NCI-H1417 (cell line): ENCODE results near the gene FBXL7.

Experiments
- DNase-seq, 3 experiments: peaks; one replicate each; lab custom pipeline; 2025; lab: John Stamatoyannopoulos, UW

The FBXL7 gene

DNA sequence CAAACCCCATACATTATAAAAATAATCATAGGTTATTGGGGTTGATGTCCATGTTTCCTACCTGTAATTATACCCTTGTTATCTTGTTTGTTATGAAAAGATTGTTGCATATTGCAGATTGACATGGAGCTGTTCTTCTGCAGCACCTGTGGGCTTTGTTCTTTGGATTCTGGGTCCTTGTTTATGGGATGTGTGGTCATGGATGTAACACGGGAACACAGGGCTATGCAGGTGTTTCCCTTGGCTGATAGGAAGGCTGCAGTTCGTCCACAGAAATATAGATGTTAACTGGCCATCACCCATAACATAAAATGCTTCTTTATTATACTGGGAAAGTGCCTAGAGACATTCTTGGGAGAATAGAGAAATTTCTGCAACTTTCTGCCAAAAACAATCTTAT lies 77.9 kb downstream of the FBXL7 start:
- DNase-seq, result peak in 1 of 3 experiments; percentile 8

DNA sequence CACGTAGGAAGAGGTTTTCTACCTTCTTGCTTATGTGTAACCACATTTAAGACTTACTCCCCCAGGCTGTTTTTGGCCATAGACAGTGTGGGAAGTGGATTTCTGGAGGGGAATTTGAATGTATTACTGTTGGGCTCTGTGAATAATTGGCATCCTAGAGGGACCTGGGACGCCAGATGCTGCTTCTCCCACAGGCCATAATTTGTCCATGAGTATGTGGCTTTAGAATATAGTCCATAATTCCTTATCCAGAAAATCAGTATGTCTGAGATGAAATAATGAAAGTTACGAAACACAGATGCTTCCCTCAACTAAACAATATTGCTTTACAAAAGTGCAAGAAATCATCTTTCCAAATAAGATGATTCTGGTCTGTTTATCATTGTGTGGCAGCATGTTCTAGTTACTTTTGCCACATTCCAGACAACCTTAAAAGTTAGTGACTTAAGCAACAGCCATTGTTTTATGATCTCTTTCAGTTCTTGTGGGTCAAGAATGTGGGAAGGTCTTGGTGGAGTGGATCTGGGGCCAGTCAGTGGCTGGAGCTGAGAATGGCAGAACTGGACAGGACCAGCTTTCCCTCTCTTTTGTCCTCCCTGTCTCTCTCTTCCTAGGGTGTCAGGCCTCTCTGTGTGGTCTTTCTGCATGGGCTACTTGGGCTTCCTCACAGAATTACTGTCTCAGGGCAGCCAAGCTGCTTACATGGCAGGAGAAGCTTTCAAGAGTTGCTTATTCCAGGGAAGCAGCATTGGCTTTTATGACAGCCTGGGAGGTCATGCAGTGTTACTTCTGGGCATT lies 79.4 kb downstream of the FBXL7 start:
- no peak for DNase-seq

- DNase-seq, result no peak
Observed at GRCh38 chr5:15584528-15584927, 84.5 kb downstream of the FBXL7 start.

DNA sequence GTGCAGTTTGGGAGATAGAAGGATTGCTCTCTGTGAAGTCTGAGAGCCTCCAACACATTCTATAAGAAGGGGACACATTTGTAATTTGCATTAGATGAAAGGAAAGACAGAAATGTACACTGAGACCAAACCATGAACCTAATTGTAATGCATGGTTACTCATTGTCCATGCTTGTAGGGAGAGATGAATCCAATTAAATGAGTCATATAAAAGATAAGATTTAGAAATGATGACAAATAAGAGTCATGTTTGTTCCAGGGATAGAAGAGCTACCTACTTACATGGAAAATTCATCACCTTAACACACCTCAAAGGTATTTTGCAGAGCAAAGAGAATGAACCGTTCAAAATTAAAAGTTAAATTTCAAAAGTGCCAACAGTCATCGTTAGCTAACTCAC lies 85.1 kb downstream of the FBXL7 start:
- DNase-seq, result no peak

GRCh38 chr5:15585841-15586591 lies 86.0 kb downstream of the FBXL7 start:
- no peak for DNase-seq

DNA sequence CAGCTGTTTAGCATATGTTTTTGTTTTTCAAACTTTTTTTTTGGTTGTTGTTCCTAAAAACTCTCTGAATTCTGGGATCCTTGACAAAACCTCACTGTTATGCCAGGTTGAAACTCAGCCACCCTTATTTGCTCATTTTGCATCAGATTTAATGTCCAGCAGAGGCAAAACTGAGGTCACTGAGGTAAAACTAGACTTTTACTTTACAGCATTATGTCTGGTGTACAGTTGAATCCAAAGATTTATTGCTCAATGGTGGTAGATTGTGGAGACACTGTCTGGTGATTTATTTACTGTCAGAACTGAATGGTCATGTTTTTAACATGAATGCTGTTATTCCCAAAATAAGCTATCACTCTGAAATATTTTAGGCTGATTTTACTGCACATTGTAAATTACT lies 87.9 kb downstream of the FBXL7 start:
- no peak for DNase-seq

DNA sequence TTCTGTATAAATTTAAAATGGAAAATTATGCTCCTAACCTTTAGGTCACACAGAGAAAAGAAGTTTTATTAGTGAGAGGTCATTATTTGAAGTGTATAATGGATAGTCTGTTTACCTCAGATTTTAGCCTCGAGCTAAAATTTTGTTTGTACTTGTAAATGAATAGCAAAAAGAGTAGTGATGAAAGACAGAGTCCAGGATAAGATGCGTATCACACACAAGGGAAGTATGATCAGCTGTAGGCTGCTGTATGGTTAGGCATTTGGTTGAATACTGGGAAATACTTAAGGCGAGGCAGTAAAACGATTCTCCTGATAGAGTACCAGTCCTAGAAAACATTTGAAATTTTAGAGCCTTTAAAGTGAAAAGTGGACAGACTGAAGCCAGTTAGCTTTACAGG lies 92.7 kb downstream of the FBXL7 start:
- DNase-seq, result peak in 1 of 3 experiments; percentile 44

DNA sequence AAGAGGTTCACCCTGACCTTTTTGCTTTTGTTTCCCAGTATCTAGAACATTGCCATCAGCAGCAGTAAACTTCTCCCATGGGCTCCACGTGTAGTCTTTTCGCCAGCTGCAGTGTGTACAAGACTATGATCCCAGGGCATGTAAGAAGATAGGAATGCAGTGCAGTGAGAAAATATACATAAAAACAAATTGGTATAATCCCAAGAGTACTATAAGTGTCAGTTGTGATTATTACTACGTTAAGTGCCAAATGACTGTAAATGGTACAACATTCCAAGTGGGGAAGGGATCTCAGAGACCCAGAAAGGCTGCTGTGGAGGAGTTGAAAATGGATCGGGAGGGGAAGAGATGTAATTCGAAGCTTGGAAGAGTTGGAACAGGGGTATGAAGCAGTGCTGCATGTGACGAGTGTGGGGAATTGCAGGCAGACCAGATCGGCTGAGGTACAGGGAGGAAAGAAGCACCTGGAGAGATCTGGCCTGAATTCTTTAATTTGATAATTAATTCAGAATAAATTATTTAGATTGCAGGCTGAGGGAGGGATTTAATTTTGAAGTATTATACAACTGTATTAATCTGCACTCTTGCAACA lies 95.1 kb downstream of the FBXL7 start:
- DNase-seq, result no peak

- no peak for DNase-seq
Observed at GRCh38 chr5:15595929-15596328, 95.9 kb downstream of the FBXL7 start.

DNA sequence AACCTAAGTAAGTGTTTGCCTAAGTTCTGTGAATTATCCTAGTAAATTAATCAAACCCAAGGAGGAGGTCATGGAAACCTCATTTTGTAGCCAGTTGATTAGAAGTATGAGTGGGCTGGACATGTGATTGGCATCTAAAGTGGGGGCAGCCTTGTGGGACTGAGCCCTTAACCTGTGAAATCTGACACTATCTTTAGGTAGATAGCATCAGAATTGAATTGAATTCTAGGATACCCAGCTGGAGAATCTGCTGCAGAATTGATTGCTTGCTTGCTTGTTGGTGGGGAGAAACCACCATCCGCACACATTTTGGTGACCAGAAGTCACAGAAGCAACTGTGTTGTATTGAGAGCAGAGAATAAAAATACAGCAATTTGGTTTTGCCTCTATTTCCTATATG lies 97.0 kb downstream of the FBXL7 start:
- no peak for DNase-seq

- DNase-seq, result no peak
Observed at GRCh38 chr5:15597804-15598203, 97.8 kb downstream of the FBXL7 start.

DNA sequence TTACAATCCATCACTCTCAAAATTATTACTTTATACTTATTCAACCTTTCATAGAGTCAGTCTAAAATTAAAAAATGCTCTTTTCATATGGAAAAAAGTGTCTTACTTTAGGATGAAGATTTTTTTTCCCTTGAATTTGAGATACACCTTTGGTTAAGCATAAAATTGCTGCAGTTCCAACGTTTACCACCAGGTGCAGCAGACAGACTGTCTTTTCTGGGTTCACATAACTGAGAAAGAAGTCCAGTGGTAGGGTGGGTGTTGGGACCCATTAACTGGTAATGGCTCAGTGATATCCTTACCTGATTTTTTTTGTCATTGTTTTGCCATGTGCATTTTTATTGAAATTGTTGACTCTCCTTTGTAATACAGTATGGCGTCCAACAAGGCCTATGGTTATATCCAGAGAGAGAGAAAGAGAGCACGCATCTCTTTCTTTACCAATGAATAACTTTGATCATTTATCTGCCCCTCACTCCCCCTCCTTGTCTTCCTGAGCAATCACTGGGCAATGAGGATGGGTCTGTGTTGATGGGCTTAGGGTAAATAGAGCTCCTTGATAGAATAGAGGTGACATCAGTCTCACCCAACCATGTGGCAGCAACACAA lies 98.4 kb downstream of the FBXL7 start:
- DNase-seq, result peak in 2 of 3 experiments; percentile 15 to 45

- no peak for DNase-seq
Observed at GRCh38 chr5:15600035-15600434, 100.1 kb downstream of the FBXL7 start.

- no peak for DNase-seq
Observed at GRCh38 chr5:15601274-15601673, 101.3 kb downstream of the FBXL7 start.

DNA sequence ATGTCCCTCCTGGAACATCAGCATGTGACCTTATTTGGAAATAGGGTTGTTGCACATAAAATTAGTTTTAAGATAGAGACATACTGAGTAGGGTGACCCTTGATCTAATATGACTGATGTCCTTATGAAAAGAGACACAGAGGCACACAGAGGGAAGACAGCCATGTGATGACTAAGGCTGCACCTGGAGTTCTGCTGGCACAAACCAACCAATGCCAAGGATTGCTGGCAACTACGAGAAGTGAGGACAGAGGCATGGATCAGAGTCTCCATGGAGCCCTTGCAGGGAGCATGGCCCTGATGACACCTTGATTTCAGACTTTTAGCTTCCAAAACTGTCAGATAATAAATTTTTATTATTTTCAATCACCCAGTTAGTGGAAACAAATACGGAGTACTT lies 101.9 kb downstream of the FBXL7 start:
- DNase-seq, result no peak

- DNase-seq, result no peak
Observed at GRCh38 chr5:15604986-15605385, 105.0 kb downstream of the FBXL7 start.

DNA sequence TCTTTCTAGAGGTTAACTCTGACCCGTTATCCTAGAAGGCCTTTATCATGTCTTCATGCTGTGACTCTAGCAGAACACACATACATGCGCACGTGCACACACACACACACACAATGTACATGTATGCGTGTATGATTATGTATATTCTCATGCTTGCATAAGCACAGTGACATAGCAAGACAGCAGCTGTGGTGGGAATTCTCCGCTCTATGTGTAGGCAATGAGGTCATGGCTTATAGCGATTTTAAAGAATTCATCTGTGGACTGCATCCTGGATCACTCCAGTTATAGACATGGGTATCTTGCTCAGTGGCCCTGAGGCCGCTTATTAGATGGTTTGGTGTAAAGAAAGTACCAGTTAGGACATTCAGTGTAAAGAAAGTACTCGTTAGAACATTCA lies 106.2 kb downstream of the FBXL7 start:
- DNase-seq, result no peak

DNA sequence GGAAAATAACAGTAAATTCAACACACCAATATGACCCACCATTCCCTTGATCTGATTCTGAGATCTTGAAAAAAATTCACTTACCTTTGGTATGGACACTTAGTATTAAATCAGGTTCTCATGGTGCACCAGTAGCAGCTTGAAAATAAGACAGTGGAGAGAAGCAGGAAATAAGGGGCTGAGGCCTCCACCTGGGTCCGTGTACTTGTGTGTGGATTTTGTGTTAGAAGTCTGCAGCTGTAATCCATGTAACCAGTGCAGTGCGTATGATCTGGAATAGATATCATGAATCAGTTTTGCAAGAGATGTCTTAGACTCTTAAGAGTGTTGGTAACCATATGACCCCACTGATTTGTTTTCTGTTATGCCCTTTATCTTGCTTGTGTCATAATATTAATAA lies 107.1 kb downstream of the FBXL7 start:
- no peak for DNase-seq

GRCh38 chr5:15609076-15609725 lies 109.2 kb downstream of the FBXL7 start:
- no peak for DNase-seq

DNA sequence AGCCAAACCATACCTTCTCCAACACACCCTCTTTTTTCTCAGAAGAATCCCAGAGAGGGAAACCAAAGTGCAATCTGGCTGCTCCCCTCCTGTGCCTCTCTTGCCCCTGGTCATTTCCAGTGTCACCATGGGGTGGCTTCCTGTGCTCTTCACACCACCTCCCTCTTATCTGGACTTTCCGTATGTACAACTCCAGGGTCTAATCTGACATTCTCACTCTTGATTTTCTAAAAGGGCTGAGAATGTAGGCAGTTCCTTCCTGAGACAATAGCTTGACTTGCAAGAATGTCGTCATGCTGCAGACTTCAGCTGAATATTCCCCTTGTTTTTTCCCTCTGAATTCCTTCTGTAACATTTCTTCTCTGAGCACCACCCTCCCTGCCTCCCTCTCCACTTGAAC lies 110.2 kb downstream of the FBXL7 start:
- no peak for DNase-seq

DNA sequence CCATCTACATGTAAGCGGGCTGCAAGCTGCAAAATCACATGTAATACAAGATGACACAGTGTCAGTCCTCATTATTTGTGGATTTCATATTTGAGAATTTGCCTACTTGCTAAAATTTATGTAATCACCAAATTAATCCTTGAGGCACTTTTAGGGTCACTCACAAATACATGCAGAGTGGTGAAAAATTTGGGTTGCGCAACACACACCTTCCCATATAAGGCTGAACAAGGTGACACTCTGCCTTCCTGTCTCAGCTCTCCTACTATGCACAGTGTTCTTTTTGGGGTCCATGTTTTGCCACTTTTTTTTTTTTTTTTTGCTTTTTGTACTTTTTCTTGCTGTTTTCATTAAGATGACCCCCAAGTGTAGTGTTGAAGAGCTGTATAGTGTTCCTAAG lies 111.0 kb downstream of the FBXL7 start:
- no peak for DNase-seq
